ENCODE data around the gene SELENOH.

The SELENOH gene

DNA sequence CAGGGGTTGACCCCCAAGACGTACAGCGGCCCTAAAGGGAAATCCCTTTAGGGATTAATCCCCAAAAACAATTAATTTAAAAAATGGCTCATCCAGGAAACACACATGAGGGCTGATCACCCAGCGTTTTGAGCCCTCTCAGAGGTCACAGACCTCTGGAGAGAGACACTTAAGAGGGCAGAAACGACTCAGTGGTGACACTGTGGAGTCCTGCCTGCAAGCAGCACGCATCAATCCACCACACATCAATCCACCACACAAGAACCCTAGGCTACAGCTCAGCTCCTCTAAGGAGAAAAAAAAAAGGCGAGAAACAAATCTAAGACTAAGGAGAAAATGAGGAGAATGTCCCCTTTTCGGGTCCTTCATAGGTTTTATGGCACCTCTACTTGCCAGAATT is 12.5 kb upstream of the SELENOH start:
- Mint-ChIP-seq H3K27me3 (no peaks in the 10 kb centered on the region), H3K27ac (no peak overlapping the region), H3K4me3 (no peak overlapping the region)

DNA sequence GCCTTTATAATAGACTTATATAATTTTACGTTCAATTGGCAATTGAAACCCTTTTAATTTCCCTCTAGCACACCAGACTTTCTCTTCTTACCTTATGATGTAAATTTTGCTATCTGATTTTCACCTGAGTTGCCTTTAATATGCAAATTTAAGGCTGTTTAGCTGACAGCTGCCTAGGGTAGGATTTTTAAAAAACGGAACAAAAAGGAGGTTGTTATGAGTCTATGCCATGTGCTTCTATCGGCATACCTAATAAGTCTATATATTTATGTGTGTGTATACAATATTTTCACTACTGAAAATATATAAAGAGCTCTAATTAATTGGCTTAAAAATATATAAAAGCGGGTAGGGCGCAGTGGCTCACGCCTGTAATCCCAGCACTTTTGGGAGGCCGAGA is 11.8 kb upstream of the SELENOH start:
- no peaks in the 10 kb centered on the region for H3K27me3 Mint-ChIP-seq
- no peak overlapping the region for H3K27ac Mint-ChIP-seq
- no peaks in the 10 kb centered on the region for H3K9me3 Mint-ChIP-seq (ENCODE audit: low read depth)
- H3K4me1 Mint-ChIP-seq (ENCODE audit: low read depth): peaks cover 18% of the 10 kb centered on the region
- H3K36me3 Mint-ChIP-seq: no peaks in the 10 kb centered on the region
- H3K4me3 Mint-ChIP-seq: no peak overlapping the region

More for the DNA sequence above, 12.5 kb upstream of the SELENOH start:
- H3K9me3 Mint-ChIP-seq (ENCODE audit: low read depth): no peaks in the 10 kb centered on the region
- peaks cover 18% of the 10 kb centered on the region for H3K4me1 Mint-ChIP-seq (ENCODE audit: low read depth)
- no peaks in the 10 kb centered on the region for H3K36me3 Mint-ChIP-seq

DNA sequence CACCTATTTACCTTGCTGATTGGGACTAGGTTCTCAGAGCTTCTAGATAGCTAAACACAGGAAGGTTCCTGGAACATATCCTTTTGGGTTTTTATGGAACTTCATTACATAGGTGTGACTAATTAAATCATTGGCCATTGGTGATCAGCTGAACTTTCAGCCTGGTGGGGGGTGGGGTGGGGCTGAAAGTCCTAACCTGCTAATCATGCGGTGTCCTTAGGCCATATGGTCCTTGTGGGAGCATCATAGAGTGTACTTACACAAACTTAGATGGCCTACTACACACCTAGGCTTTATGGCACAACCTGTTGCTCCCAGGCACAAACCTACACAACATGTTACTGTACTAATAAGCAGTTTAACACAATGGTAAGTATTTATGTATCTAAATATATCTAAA is 8.6 kb upstream of the SELENOH start:
- H3K4me1 Mint-ChIP-seq (ENCODE audit: low read depth): peaks cover 14% of the 10 kb centered on the region
- H3K9me3 Mint-ChIP-seq (ENCODE audit: low read depth): no peaks in the 10 kb centered on the region
- no peaks in the 10 kb centered on the region for H3K36me3 Mint-ChIP-seq
- H3K27ac Mint-ChIP-seq: no peak overlapping the region
- H3K27me3 Mint-ChIP-seq: no peaks in the 10 kb centered on the region
- H3K4me3 Mint-ChIP-seq: no peak overlapping the region

DNA sequence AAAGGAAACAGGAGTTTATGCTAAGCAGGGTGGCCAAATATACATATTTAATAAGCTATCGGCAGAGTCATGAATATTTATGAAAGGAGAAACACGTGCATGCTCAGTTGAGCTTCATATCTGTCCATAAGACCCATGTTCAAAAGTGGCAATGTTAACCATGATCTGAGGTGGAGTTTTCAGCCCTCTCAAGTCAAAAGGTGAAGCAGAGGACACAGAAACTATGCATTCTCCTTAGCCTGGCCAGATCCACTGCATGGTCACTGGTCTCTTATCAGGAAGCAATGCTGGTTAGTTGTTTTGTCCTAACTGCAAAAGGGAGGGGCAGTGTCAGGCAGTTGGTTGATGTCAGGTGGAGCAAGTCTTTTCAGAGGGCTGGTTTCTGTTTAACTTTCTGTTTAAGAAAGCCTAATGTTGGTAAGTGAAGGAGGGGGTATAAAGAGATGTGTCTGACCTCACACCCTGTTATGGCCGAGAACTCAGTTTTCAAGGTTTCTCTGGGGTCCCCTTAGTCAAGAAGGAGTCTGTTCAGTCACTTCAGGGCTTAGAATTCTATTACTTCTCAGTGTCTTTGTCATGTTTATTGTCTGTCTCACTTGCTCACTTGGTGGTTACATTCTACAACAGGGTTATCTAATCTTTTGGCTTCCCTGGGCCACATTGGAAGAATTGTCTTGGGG is 5.5 kb upstream of the SELENOH start:
- no peak overlapping the region for H3K4me3 Mint-ChIP-seq
- no peak overlapping the region for H3K27ac Mint-ChIP-seq
- H3K27me3 Mint-ChIP-seq: no peaks in the 10 kb centered on the region
- no peaks in the 10 kb centered on the region for H3K9me3 Mint-ChIP-seq (ENCODE audit: low read depth)
- H3K4me1 Mint-ChIP-seq (ENCODE audit: low read depth): peaks cover 4% of the 10 kb centered on the region
- peaks cover 2% of the 10 kb centered on the region for H3K36me3 Mint-ChIP-seq

DNA sequence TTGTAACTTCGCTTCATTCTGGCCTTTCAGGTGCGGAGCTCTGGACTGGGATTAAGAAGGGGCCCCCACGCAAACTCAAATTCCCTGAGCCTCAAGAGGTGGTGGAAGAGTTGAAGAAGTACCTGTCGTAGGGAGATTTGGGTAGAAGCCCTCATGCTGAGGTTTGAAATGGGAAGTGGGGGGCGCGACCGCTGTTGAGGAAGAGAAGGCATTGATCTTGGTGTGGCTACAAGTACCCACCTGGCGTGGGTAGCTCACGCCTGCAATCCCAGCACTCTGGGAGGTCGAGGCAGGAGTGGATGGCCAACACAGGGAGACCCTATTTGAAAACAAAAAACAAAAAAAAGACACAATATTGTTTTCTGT is 779 bp downstream of the SELENOH start:
- Mint-ChIP-seq H3K4me1 (ENCODE audit: low read depth) (peaks cover 52% of the 10 kb centered on the region), H3K4me3 (peak overlapping the region; percentile 100), H3K27me3 (no peaks in the 10 kb centered on the region), H3K27ac (peak overlapping the region; percentile 99), H3K36me3 (peaks cover 14% of the 10 kb centered on the region), H3K9me3 (ENCODE audit: low read depth) (no peaks in the 10 kb centered on the region)

DNA sequence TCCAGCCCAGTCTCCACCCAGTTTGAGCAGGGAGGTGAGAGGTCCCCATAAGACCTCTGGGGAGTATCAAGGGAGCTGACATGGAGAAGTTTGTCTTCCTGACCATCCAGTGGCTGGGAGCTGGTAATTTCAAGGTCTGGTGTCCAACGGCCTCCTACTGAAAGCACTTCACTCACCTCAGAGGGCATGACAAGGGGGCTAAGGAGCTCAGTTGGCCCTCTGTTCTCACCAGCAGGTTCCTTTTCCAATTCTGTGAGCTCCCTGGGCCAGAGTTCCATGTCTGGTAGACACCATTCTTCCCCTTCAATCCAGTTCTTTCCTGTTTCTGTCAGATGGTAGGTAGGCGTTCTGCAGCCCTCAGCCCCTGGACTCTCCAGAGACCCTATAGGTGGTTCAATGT is 3.1 kb downstream of the SELENOH start:
- Mint-ChIP-seq H3K27ac (peak overlapping the region; percentile 86), H3K27me3 (no peaks in the 10 kb centered on the region), H3K9me3 (ENCODE audit: low read depth) (no peaks in the 10 kb centered on the region), H3K4me3 (peak overlapping the region; percentile 71), H3K4me1 (ENCODE audit: low read depth) (peaks cover 61% of the 10 kb centered on the region), H3K36me3 (peaks cover 14% of the 10 kb centered on the region)

DNA sequence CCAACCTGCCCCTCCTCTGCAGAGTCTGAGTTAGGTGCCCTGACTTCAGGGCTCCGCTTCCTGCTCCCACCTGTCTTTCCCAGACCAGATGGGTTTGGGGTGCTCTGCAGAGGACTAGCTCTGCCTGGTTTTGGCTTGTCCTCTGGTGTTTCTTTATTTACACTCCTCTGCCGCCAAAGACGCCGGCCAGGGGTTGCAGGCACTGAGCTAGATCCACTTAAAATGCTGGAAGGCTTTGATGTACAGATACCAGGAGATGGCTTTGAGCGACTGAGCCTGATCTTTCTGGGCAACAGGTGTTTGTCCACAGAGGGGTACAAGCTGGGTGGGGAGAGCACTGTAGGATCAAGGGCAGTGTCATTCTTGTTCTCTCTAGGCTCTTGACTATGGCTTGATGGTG is 3.9 kb downstream of the SELENOH start:
- no peaks in the 10 kb centered on the region for H3K27me3 Mint-ChIP-seq
- H3K36me3 Mint-ChIP-seq: peaks cover 12% of the 10 kb centered on the region
- H3K4me1 Mint-ChIP-seq (ENCODE audit: low read depth): peaks cover 61% of the 10 kb centered on the region
- H3K27ac Mint-ChIP-seq: peak overlapping the region; percentile 82
- H3K9me3 Mint-ChIP-seq (ENCODE audit: low read depth): no peaks in the 10 kb centered on the region
- H3K4me3 Mint-ChIP-seq: peak overlapping the region; percentile 13

DNA sequence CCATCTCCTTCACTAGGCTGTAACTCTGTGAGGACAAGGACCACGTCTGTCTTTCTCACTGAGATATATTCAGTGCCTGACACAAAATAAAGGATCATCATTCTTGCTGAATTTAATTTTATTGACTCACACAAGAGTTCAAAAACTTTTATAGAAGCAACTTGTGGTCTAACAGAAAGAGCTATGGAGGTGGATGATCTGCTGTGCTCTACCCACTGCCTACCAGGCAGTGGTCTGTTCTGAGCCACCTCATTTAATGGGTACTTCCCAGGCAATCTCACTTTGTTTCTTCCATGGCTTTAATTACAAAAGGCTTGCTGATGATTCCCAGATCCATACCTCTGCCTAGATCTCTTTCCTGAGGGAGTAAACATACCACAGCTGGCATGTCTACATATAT is 5.6 kb downstream of the SELENOH start:
- H3K36me3 Mint-ChIP-seq: peaks cover 11% of the 10 kb centered on the region
- peak overlapping the region; percentile 82 for H3K27ac Mint-ChIP-seq
- H3K9me3 Mint-ChIP-seq (ENCODE audit: low read depth): no peaks in the 10 kb centered on the region
- H3K4me3 Mint-ChIP-seq: peak overlapping the region; percentile 20
- no peaks in the 10 kb centered on the region for H3K27me3 Mint-ChIP-seq
- H3K4me1 Mint-ChIP-seq (ENCODE audit: low read depth): peaks cover 58% of the 10 kb centered on the region

DNA sequence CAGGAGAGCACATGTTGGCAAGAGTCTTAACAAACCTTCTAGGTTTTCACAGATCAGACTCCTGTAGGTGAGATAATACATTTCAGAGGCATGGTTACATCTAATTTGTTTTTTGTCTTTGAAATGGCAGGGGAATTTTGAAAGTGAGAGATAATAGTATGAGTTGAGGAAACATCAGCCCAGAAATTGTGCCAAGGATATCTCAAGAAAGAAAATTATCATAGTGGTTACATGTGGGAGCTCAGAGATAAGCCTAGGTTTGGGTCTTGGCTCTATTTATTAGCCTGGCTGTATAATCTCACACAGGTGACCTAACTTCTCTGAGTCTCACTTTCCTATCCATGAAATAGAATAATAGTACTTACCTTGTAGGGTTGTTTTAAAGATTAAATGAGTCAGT is 9.9 kb downstream of the SELENOH start:
- H3K4me1 Mint-ChIP-seq (ENCODE audit: low read depth): peaks cover 25% of the 10 kb centered on the region
- H3K27ac Mint-ChIP-seq: peak overlapping the region; percentile 10
- H3K4me3 Mint-ChIP-seq: no peak overlapping the region

DNA sequence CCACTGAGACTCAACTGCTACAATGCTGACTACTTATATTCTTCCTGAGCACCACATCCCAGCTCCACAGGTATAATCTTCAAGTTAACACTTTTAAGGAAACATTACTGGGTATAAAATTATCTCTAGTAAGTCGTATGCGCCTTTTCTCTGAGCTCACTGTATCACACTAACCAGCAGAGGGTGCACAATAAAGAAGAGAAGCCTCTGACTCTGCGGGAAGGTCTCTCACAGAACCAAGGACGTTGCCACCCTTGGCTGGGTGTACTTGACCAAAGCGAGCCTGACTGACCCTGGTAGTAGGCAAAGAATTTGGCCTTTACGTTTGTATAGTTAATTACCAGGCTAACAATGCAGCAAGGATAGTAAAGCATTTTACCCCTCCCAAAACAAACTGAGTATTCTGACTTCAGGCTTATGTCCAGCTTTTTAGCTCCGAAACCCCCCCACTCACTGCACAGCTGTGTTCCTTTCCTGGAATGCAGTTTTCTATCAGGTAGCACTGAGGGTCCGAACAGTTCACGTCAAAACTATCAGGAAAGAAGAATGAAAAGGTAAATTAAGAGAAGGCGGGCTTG is 10.5 kb downstream of the SELENOH start, which contains the start of gene BTBD18:
Gene BTBD18 (minus strand): TSS at position 144 of the 578 bp plus-strand sequence. CDS start 631 bp downstream, outside the sequence.
- Mint-ChIP-seq H3K9me3 (ENCODE audit: low read depth) (no peaks in the 10 kb centered on the region), H3K27me3 (no peaks in the 10 kb centered on the region), H3K36me3 (no peaks in the 10 kb centered on the region), H3K4me1 (ENCODE audit: low read depth) (peaks cover 20% of the 10 kb centered on the region), H3K27ac (peak within 1 kb of the TSS; percentile 10), H3K4me3 (no peak within 1 kb of the TSS)

More for the DNA sequence above, 9.9 kb downstream of the SELENOH start:
- Mint-ChIP-seq H3K27me3 (no peaks in the 10 kb centered on the region), H3K9me3 (ENCODE audit: low read depth) (no peaks in the 10 kb centered on the region), H3K36me3 (no peaks in the 10 kb centered on the region)

DNA sequence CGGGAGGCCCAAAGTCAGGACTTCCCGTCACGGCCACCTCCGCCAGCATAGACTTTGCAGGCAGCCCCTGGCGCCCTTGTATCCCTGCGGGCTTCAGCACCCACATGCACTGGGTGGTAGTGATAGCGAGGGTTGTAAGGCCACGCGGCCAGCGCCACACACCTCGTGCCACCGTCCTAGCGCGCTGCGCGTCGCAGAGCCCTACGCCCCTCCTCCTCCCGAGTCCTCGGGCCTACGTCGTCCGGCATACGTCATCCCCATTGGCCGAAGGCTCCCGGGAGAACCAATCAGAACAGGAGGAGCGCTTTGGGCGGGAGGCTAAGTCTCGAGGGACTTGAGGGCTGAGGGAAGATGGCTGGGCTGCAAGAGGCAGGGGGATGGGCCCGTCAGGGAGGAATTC is 11.7 kb downstream of the SELENOH start:
- Mint-ChIP-seq H3K4me3 (no peak overlapping the region), H3K27me3 (no peaks in the 10 kb centered on the region), H3K4me1 (ENCODE audit: low read depth) (peaks cover 14% of the 10 kb centered on the region), H3K27ac (no peak overlapping the region), H3K9me3 (ENCODE audit: low read depth) (no peaks in the 10 kb centered on the region), H3K36me3 (no peaks in the 10 kb centered on the region)

DNA sequence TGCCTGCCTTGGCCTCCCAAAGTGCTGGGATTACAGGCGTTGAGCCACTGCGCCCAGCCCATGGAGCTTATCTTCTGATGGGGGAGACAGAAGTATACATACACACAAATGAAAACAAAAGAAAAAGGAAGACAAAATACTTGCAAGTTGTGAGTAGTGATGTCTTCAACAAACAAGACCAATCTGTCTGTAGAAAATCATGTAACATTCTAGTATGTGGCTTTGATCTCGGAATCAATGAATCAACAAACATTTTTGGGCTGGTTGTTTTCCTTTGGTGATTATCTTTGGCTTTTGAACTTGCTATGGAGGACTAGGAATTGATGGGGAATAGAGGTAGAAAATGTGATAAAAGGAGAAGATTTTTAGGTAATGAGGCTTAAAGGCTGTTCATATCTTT is 16.9 kb downstream of the SELENOH start:
- Mint-ChIP-seq H3K36me3 (no peaks in the 10 kb centered on the region), H3K27me3 (no peaks in the 10 kb centered on the region), H3K9me3 (ENCODE audit: low read depth) (no peaks in the 10 kb centered on the region), H3K4me1 (ENCODE audit: low read depth) (peaks cover 19% of the 10 kb centered on the region), H3K4me3 (no peak overlapping the region), H3K27ac (no peak overlapping the region)

DNA sequence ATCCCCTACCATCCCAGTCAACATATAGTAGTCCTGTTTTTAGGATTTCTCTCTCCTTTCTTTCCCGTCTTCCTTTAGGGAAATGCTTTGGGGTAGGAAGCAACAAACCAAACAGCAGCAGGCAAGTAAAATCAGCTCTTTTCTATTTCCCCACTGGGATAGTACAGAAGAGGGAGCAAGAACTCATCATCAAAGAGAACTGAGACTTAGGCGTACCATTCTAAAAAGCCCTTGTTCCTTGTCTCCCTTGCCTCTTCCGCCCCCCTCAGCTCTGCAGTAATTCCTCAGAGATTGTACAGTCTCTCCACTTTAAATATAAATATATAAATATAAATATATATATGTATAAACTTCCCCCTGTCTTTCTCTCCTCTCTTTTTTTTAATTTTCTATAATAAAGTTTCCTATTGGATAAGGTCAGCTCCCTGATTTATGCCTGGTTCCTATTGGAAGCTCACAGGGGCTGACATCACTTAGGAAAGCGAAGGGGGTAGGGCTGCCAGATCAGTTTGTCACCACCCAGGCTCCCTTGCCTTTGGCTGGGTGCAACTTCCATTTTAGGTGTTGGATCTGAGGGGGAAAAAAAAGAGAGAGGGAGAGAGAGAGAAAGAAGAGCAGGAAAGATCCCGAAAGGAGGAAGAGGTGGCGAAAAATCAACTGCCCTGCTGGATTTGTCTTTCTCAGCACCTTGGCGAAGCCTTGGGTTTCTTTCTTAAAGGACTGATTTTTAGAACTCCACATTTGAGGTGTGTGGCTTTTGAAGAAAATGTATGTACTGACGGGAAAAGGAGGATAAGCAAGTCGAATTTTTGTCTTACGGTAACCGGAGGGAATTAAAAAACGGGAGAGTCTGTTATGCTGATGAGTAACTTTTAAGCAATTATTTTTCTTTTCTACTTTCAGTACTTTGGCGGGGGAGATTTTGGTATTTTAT is 20.3 kb downstream of the SELENOH start, which contains the start of gene CTNND1:
Gene CTNND1 (plus strand): TSS at position 502 of the 934 bp plus-strand sequence. CDS start 29,677 bp downstream, outside the sequence.
- Mint-ChIP-seq H3K27ac (peak within 1 kb of the TSS; percentile 54), H3K36me3 (peaks cover 2% of the 10 kb centered on the region), H3K27me3 (no peaks in the 10 kb centered on the region), H3K4me3 (peak within 1 kb of the TSS; percentile 78), H3K4me1 (ENCODE audit: low read depth) (peaks cover 30% of the 10 kb centered on the region), H3K9me3 (ENCODE audit: low read depth) (no peaks in the 10 kb centered on the region)

DNA sequence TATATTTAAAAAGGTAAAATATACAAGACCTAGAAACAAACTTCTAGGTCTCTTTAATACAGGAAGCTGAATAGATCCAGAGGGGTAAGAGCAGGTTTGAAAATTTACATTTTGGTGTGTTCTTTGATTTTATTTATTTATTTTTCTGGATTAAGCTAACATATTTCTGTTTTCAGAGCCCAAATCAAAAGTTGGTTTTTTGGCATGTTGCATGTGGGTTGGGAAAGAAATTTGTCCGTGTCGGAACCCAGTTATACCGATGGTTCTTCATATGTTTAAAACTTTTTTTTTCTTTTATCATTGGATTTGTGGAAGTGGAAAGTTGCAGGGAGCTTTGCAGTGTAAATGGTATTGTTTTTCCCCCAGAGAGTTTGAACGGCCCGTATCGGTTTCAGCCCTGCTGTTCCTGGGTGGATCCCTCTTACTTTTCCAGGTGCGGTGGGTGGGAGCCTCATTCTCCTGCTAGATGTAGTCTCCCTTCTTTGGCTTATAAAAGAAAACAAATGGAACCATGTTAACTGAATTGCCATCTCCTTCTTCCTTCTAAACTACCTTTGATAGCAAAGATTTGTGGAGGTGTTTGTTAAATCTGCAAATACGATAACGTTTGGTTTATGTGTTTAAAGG is 21.1 kb downstream of the SELENOH start:
- peaks cover 4% of the 10 kb centered on the region for H3K36me3 Mint-ChIP-seq
- peak overlapping the region; percentile 18 for H3K4me3 Mint-ChIP-seq
- peaks cover 30% of the 10 kb centered on the region for H3K4me1 Mint-ChIP-seq (ENCODE audit: low read depth)
- H3K27me3 Mint-ChIP-seq: no peaks in the 10 kb centered on the region
- no peak overlapping the region for H3K27ac Mint-ChIP-seq
- no peaks in the 10 kb centered on the region for H3K9me3 Mint-ChIP-seq (ENCODE audit: low read depth)

All from activated naive CD8-positive, alpha-beta T cell (primary cell).